Measurements from ENCODE around the gene SMCO3.

The SMCO3 gene

DNA sequence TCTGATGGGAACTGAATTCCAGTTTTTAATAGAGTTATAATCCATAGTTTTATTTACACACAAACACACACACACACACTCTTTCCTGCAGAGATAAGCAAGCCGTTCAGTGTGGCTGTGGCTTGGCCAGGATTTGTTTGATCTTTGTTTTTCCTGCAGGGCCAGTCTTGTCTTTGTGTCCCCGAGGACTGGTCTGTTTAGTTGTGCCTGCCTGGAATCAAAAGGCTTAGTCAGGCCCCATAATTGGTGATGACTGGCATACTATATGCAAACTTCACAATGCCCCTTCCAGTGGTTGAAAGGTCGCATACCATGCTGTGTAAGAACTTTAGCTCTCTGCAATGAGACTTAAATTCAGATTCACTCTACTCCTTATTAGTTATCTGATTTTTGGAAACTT lies 36.7 kb downstream of the SMCO3 start:
- H2BK12ac ChIP-seq (ENCODE audit: low read length) = no peak overlapping the region
- WGBS (ENCODE audit: extremely low coverage, insufficient coverage, insufficient read length) = no CpG with 5 or more reads among the region's 3 CpGs
- H4K91ac ChIP-seq (ENCODE audit: low read depth, low read length) = no peak overlapping the region

GRCh38 chr12:14776236-14776961 lies 37.6 kb downstream of the SMCO3 start:
- no peak overlapping the region for H3K23ac ChIP-seq (ENCODE audit: low read length)
- no peak overlapping the region for H2AFZ ChIP-seq (ENCODE audit: insufficient read depth, low read length, poor library complexity)
- no peaks in the 10 kb centered on the region for H3K36me3 ChIP-seq (ENCODE audit: control insufficient read depth in 1 of 2, insufficient read depth in 2 of 2, low read length in 2 of 2)
- H4K12ac ChIP-seq (ENCODE audit: low read depth, low read length) = no peak overlapping the region
- peak overlapping the region; percentile 42 for H2BK5ac ChIP-seq (ENCODE audit: low read depth, low read length, poor library complexity)
- peak overlapping the region; percentile 40 for H3K27ac ChIP-seq (ENCODE audit: low read depth, low read length)
- peaks cover 18% of the 10 kb centered on the region for H3K79me1 ChIP-seq (ENCODE audit: low read length)
- no peak overlapping the region for H2BK120ac ChIP-seq (ENCODE audit: insufficient read depth, low read length, poor library complexity)
- H3K4ac ChIP-seq (ENCODE audit: low read depth, low read length) = peak overlapping the region; percentile 29
- no peak overlapping the region for H3K14ac ChIP-seq (ENCODE audit: low read length)
- H4K91ac ChIP-seq (ENCODE audit: low read depth, low read length) = no peak overlapping the region
- no peaks in the 10 kb centered on the region for H3K27me3 ChIP-seq (ENCODE audit: insufficient read depth, low read length)
- H3K9me3 ChIP-seq (ENCODE audit: insufficient read depth, low read depth, low read length) = peaks cover 3% of the 10 kb centered on the region
- no peak overlapping the region for H4K8ac ChIP-seq (ENCODE audit: low read depth, low read length)
- H3K4me1 ChIP-seq (ENCODE audit: control insufficient read depth in 1 of 2, insufficient read depth in 2 of 2, low read length in 2 of 2) = peaks cover 2 to 8% of the 10 kb centered on the region in 2 experiments
- H3K4me2 ChIP-seq (ENCODE audit: low read length) = peak overlapping the region; percentile 65
- no peak for DNase-seq
- H2AK5ac ChIP-seq (ENCODE audit: low read length) = no peak overlapping the region
- peaks cover 11% of the 10 kb centered on the region for H3K79me2 ChIP-seq (ENCODE audit: control insufficient read depth, insufficient read depth, low read length, poor library complexity)
- no CpG with 5 or more reads among the region's 5 CpGs for WGBS (ENCODE audit: extremely low coverage, insufficient coverage, insufficient read length)
- no peak overlapping the region for H3K4me3 ChIP-seq (ENCODE audit: low read depth, low read length)
- no peak overlapping the region for H2BK12ac ChIP-seq (ENCODE audit: low read length)
- no peak overlapping the region for H3K9ac ChIP-seq (ENCODE audit: low read length)
- no peak overlapping the region for H3K18ac ChIP-seq (ENCODE audit: low read length)

More for the DNA sequence above, 36.7 kb downstream of the SMCO3 start:
- Histone ChIP-seq H3K14ac (ENCODE audit: low read length) (no peak overlapping the region), H3K36me3 (ENCODE audit: control insufficient read depth in 1 of 2, insufficient read depth in 2 of 2, low read length in 2 of 2) (no peaks in the 10 kb centered on the region), H3K79me2 (ENCODE audit: control insufficient read depth, insufficient read depth, low read length, poor library complexity) (peaks cover 11% of the 10 kb centered on the region), H3K9me3 (ENCODE audit: insufficient read depth, low read depth, low read length) (peaks cover 3% of the 10 kb centered on the region), H3K4me1 (ENCODE audit: control insufficient read depth in 1 of 2, insufficient read depth in 2 of 2, low read length in 2 of 2) (peaks cover 2 to 8% of the 10 kb centered on the region in 2 experiments), H2BK120ac (ENCODE audit: insufficient read depth, low read length, poor library complexity) (no peak overlapping the region), H2AFZ (ENCODE audit: insufficient read depth, low read length, poor library complexity) (no peak overlapping the region), H4K8ac (ENCODE audit: low read depth, low read length) (no peak overlapping the region), H3K23ac (ENCODE audit: low read length) (no peak overlapping the region), H4K12ac (ENCODE audit: low read depth, low read length) (no peak overlapping the region), H3K4ac (ENCODE audit: low read depth, low read length) (no peak overlapping the region), H2BK5ac (ENCODE audit: low read depth, low read length, poor library complexity) (no peak overlapping the region), H3K27ac (ENCODE audit: low read depth, low read length) (peak overlapping the region; percentile 40), H3K9ac (ENCODE audit: low read length) (no peak overlapping the region), H3K4me2 (ENCODE audit: low read length) (no peak overlapping the region), H3K18ac (ENCODE audit: low read length) (no peak overlapping the region), H3K4me3 (ENCODE audit: low read depth, low read length) (no peak overlapping the region), H3K27me3 (ENCODE audit: insufficient read depth, low read length) (no peaks in the 10 kb centered on the region), H2AK5ac (ENCODE audit: low read length) (no peak overlapping the region), H3K79me1 (ENCODE audit: low read length) (peaks cover 18% of the 10 kb centered on the region)
- DNase-seq = peak; percentile 12 to 38

- no peak overlapping the region for H2AFZ ChIP-seq (ENCODE audit: insufficient read depth, low read length, poor library complexity)
- no peak overlapping the region for H3K4me3 ChIP-seq (ENCODE audit: low read depth, low read length)
- peak overlapping the region; percentile 13 for H3K27ac ChIP-seq (ENCODE audit: low read depth, low read length)
- H4K12ac ChIP-seq (ENCODE audit: low read depth, low read length) = no peak overlapping the region
- H3K9ac ChIP-seq (ENCODE audit: low read length) = no peak overlapping the region
- no peak overlapping the region for H3K18ac ChIP-seq (ENCODE audit: low read length)
- no peak overlapping the region for H2BK5ac ChIP-seq (ENCODE audit: low read depth, low read length, poor library complexity)
- H3K9me3 ChIP-seq (ENCODE audit: insufficient read depth, low read depth, low read length) = peaks cover 3% of the 10 kb centered on the region
- peaks cover 2 to 8% of the 10 kb centered on the region in 2 experiments for H3K4me1 ChIP-seq (ENCODE audit: control insufficient read depth in 1 of 2, insufficient read depth in 2 of 2, low read length in 2 of 2)
- no peak overlapping the region for H3K14ac ChIP-seq (ENCODE audit: low read length)
- peaks cover 13% of the 10 kb centered on the region for H3K79me2 ChIP-seq (ENCODE audit: control insufficient read depth, insufficient read depth, low read length, poor library complexity)
- no peak overlapping the region for H2AK5ac ChIP-seq (ENCODE audit: low read length)
- H2BK120ac ChIP-seq (ENCODE audit: insufficient read depth, low read length, poor library complexity) = no peak overlapping the region
- no peak overlapping the region for H3K4ac ChIP-seq (ENCODE audit: low read depth, low read length)
- no CpG with 5 or more reads among the region's 1 CpG for WGBS (ENCODE audit: extremely low coverage, insufficient coverage, insufficient read length)
- DNase-seq = peak; percentile 16 to 59
- no peak overlapping the region for H3K23ac ChIP-seq (ENCODE audit: low read length)
- H3K36me3 ChIP-seq (ENCODE audit: control insufficient read depth in 1 of 2, insufficient read depth in 2 of 2, low read length in 2 of 2) = no peaks in the 10 kb centered on the region
- no peak overlapping the region for H4K91ac ChIP-seq (ENCODE audit: low read depth, low read length)
- no peak overlapping the region for H2BK12ac ChIP-seq (ENCODE audit: low read length)
- H4K8ac ChIP-seq (ENCODE audit: low read depth, low read length) = no peak overlapping the region
- H3K27me3 ChIP-seq (ENCODE audit: insufficient read depth, low read length) = no peaks in the 10 kb centered on the region
- H3K4me2 ChIP-seq (ENCODE audit: low read length) = peak overlapping the region; percentile 65
- peaks cover 22% of the 10 kb centered on the region for H3K79me1 ChIP-seq (ENCODE audit: low read length)
These were observed 38.4 kb downstream of the SMCO3 start for GRCh38 chr12:14775636-14775980.

GRCh38 chr12:14774906-14775635 lies 38.9 kb downstream of the SMCO3 start:
- Histone ChIP-seq H3K18ac (ENCODE audit: low read length) (peak overlapping the region; percentile 24), H2BK5ac (ENCODE audit: low read depth, low read length, poor library complexity) (peak overlapping the region; percentile 37), H2AFZ (ENCODE audit: insufficient read depth, low read length, poor library complexity) (peak overlapping the region; percentile 61), H3K23ac (ENCODE audit: low read length) (no peak overlapping the region), H3K27me3 (ENCODE audit: insufficient read depth, low read length) (no peaks in the 10 kb centered on the region), H3K9me3 (ENCODE audit: insufficient read depth, low read depth, low read length) (peaks cover 3% of the 10 kb centered on the region), H3K4me2 (ENCODE audit: low read length) (peak overlapping the region; percentile 65), H3K4me3 (ENCODE audit: low read depth, low read length) (peak overlapping the region; percentile 89), H3K79me1 (ENCODE audit: low read length) (peaks cover 27% of the 10 kb centered on the region), H3K14ac (ENCODE audit: low read length) (peak overlapping the region; percentile 80), H3K27ac (ENCODE audit: low read depth, low read length) (peak overlapping the region; percentile 78), H3K9ac (ENCODE audit: low read length) (peak overlapping the region; percentile 85), H4K8ac (ENCODE audit: low read depth, low read length) (peak overlapping the region; percentile 73), H3K4me1 (ENCODE audit: control insufficient read depth in 1 of 2, insufficient read depth in 2 of 2, low read length in 2 of 2) (peaks cover 2 to 8% of the 10 kb centered on the region in 2 experiments), H3K79me2 (ENCODE audit: control insufficient read depth, insufficient read depth, low read length, poor library complexity) (peaks cover 19% of the 10 kb centered on the region), H3K36me3 (ENCODE audit: control insufficient read depth in 1 of 2, insufficient read depth in 2 of 2, low read length in 2 of 2) (no peaks in the 10 kb centered on the region), H3K4ac (ENCODE audit: low read depth, low read length) (peak overlapping the region; percentile 80), H2BK120ac (ENCODE audit: insufficient read depth, low read length, poor library complexity) (peak overlapping the region; percentile 28), H4K91ac (ENCODE audit: low read depth, low read length) (peak overlapping the region; percentile 30), H2AK5ac (ENCODE audit: low read length) (peak overlapping the region; percentile 52), H4K12ac (ENCODE audit: low read depth, low read length) (peak overlapping the region; percentile 67), H2BK12ac (ENCODE audit: low read length) (peak overlapping the region; percentile 15)
- peak; percentile 53 to 60 for DNase-seq
- no CpG with 5 or more reads among the region's 34 CpGs for WGBS (ENCODE audit: extremely low coverage, insufficient coverage, insufficient read length)
